Nephron progenitor cell (in vitro differentiated cells): ENCODE measurements around the gene VWA3A.
"Not testable (repeated sequence)": the region's sequence is repeated elsewhere in the genome, so short reads cannot be mapped to it uniquely, and the experiment has no call there.

Experiments
- DNase-seq: peaks from one replicate; pipeline ENCODE4 v3.0.0; 2021
- H3K27ac Mint-ChIP-seq: 2 replicates; pipeline ENCODE4 v1.8.0; 2021; ENCODE audit warnings: mild to moderate bottlenecking, moderate library complexity, mixed read lengths
- H3K27me3 Mint-ChIP-seq: 2 replicates; pipeline ENCODE4 v1.8.0; 2021; ENCODE audit warnings: mild to moderate bottlenecking, low read depth, mixed read lengths; ENCODE audit not compliant: poor library complexity
- H3K36me3 Mint-ChIP-seq: 2 replicates; pipeline ENCODE4 v1.8.0; 2021; ENCODE audit warnings: low read depth, mixed read lengths
- H3K4me1 Mint-ChIP-seq: 2 replicates; pipeline ENCODE4 v1.8.0; 2021; ENCODE audit warnings: mixed read lengths
- H3K4me3 Mint-ChIP-seq: 2 replicates; pipeline ENCODE4 v1.8.0; 2021; ENCODE audit warnings: mild to moderate bottlenecking, moderate library complexity, mixed read lengths
- H3K9me3 Mint-ChIP-seq: 2 replicates; pipeline ENCODE4 v1.8.0; 2021; ENCODE audit warnings: mild to moderate bottlenecking, moderate library complexity, mixed read lengths
- CTCF ChIP-seq: fragments of 200-600 bp; sonication (generic); IDR thresholded peaks from 2 replicates; pipeline ENCODE4 v1.5.0; 2021; ENCODE audit warnings: antibody characterized with exemption

Gene VWA3A

GRCh38 chr16:22193063-22193411 is 100.7 kb downstream of the VWA3A start:
- Mint-ChIP-seq H3K27ac (no peak overlapping the region), H3K9me3 (no peaks in the 10 kb centered on the region), H3K4me1 (peaks cover 39% of the 10 kb centered on the region), H3K27me3 (peaks cover 19% of the 10 kb centered on the region), H3K4me3 (no peak overlapping the region), H3K36me3 (no peaks in the 10 kb centered on the region)
- TF ChIP-seq CTCF, result no peak
- no peak for DNase-seq

GRCh38 chr16:22194707-22195444 is 102.5 kb downstream of the VWA3A start:
- H3K27ac Mint-ChIP-seq, result no peak overlapping the region
- H3K4me3 Mint-ChIP-seq, result peak overlapping the region; percentile 87
- no peak for TF ChIP-seq CTCF
- peaks cover 21% of the 10 kb centered on the region for H3K4me1 Mint-ChIP-seq
- H3K9me3 Mint-ChIP-seq, result no peaks in the 10 kb centered on the region
- DNase-seq, result no peak
- no peaks in the 10 kb centered on the region for H3K36me3 Mint-ChIP-seq
- peaks cover 16% of the 10 kb centered on the region for H3K27me3 Mint-ChIP-seq

GRCh38 chr16:22195445-22195694 is 103.0 kb downstream of the VWA3A start:
- Mint-ChIP-seq H3K9me3 (no peaks in the 10 kb centered on the region), H3K4me1 (peaks cover 20% of the 10 kb centered on the region), H3K27ac (no peak overlapping the region), H3K27me3 (peaks cover 16% of the 10 kb centered on the region), H3K36me3 (no peaks in the 10 kb centered on the region), H3K4me3 (peak overlapping the region; percentile 87)
- DNase-seq, result no peak
- no peak for TF ChIP-seq CTCF

- Mint-ChIP-seq H3K4me1 (peaks cover 20% of the 10 kb centered on the region), H3K27ac (peak overlapping the region; percentile 94), H3K27me3 (peaks cover 16% of the 10 kb centered on the region), H3K36me3 (no peaks in the 10 kb centered on the region), H3K9me3 (no peaks in the 10 kb centered on the region), H3K4me3 (peak overlapping the region; percentile 87)
- peak; percentile 93 for DNase-seq
- TF ChIP-seq CTCF, result peak; percentile 80
Observed at GRCh38 chr16:22195695-22196558, 103.6 kb downstream of the VWA3A start.

DNA sequence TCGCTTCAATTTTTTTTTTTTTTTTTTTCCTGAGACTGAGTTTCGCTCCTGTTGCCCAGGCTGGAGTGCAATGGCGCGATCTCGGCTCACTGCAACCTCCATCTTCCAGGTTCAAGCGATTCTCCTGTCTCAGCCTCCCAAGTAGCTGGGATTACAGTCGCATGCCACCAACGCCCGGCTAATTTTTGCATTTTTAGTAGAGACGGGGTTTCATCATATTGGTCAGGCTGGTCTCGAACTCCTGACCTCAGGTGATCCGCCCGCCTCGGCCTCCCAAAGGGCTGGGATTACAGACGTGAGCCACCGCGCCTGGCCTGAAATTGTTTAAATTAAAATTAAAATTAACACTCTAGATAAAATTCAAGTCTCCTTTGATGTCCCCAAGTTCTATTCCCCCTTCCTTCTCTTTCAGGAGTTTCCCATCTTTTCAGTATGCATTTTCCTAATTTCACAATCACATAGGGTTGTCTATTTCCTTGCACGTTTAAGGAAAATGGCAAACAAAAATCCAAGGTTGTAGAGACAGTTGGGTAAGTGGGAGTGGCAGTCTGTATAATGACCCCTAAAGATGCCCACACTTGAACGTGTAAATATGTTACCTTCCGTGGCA is 104.3 kb downstream of the VWA3A start:
- H3K27me3 Mint-ChIP-seq, result peaks cover 16% of the 10 kb centered on the region
- H3K36me3 Mint-ChIP-seq, DNase-seq, H3K27ac Mint-ChIP-seq, H3K9me3 Mint-ChIP-seq: not testable (repeated sequence)
- peak overlapping the region; percentile 87 for H3K4me3 Mint-ChIP-seq
- H3K4me1 Mint-ChIP-seq, result peaks cover 16% of the 10 kb centered on the region

GRCh38 chr16:22198547-22199293 is 106.4 kb downstream of the VWA3A start:
- DNase-seq, result no peak
- Mint-ChIP-seq H3K27ac (no peak overlapping the region), H3K9me3 (no peaks in the 10 kb centered on the region), H3K27me3 (peaks cover 9% of the 10 kb centered on the region), H3K36me3 (no peaks in the 10 kb centered on the region), H3K4me1 (peaks cover 6% of the 10 kb centered on the region), H3K4me3 (no peak overlapping the region)
- TF ChIP-seq CTCF, result no peak
